H9 (cell line): ENCODE results near the gene KAT7. TPM values are rescaled to one million over a fixed set of nuclear protein-coding genes. Genes with fewer than 3 reads are reported as not detected.

Experiments used
- DNase-seq: peaks from one replicate; pipeline ENCODE4 v3.0.0-alpha.2; 2017
- H2AFZ ChIP-seq: one replicate; pipeline ENCODE4 v1.6.1; 2013; ENCODE audit warnings: mild to moderate bottlenecking, low read length, control low read depth, moderate library complexity
- H2AK5ac ChIP-seq: 2 replicates; pipeline ENCODE4 v1.6.1; 2013; ENCODE audit warnings: low read length, control low read depth, mixed read lengths; ENCODE audit not compliant: insufficient read length
- H2BK120ac ChIP-seq: one replicate; pipeline ENCODE4 v1.6.1; 2013; ENCODE audit warnings: low read depth, mild to moderate bottlenecking, low read length, control low read depth, inconsistent platforms; ENCODE audit not compliant: poor library complexity, severe bottlenecking
- H2BK12ac ChIP-seq: 2 replicates; pipeline ENCODE4 v1.6.1; 2013; ENCODE audit warnings: low read length, control low read depth, mixed read lengths, low read depth; ENCODE audit not compliant: insufficient read length
- H2BK15ac ChIP-seq: 2 replicates; pipeline ENCODE4 v1.6.1; 2013; ENCODE audit warnings: low read depth, low read length, control low read depth
- H2BK20ac ChIP-seq: one replicate; pipeline ENCODE4 v1.6.1; 2013; ENCODE audit warnings: low read depth, mild to moderate bottlenecking, low read length, control low read depth, inconsistent platforms; ENCODE audit not compliant: poor library complexity, severe bottlenecking
- H2BK5ac ChIP-seq: 2 replicates; pipeline ENCODE4 v1.6.1; 2013; ENCODE audit warnings: low read length, control low read depth, mixed read lengths; ENCODE audit not compliant: insufficient read length
- H3K14ac ChIP-seq: 2 replicates; pipeline ENCODE4 v1.6.1; 2013; ENCODE audit warnings: low read length, control low read depth; ENCODE audit not compliant: insufficient read depth
- H3K18ac ChIP-seq: 2 replicates; pipeline ENCODE4 v1.6.1; 2013; ENCODE audit warnings: low read depth, mild to moderate bottlenecking, mixed read lengths, low read length, control low read depth; ENCODE audit not compliant: insufficient read length
- H3K23ac ChIP-seq: 2 replicates; pipeline ENCODE4 v1.6.1; 2013; ENCODE audit warnings: low read length, control low read depth, mixed read lengths, low read depth; ENCODE audit not compliant: insufficient read length
- H3K23me2 ChIP-seq: 2 replicates; pipeline ENCODE4 v1.6.1; 2013; ENCODE audit warnings: low read depth, mild to moderate bottlenecking, mixed read lengths, low read length, control low read depth; ENCODE audit not compliant: insufficient read length, poor library complexity, severe bottlenecking
- H3K27ac ChIP-seq: 2 replicates; pipeline ENCODE4 v1.5.1; 2013; ENCODE audit warnings: low read length, control low read depth, mixed read lengths, low read depth; ENCODE audit not compliant: insufficient read length
- H3K27me3 ChIP-seq: 2 replicates; pipeline ENCODE4 v1.6.1; 2013; ENCODE audit warnings: low read length, control low read depth, inconsistent platforms; ENCODE audit not compliant: insufficient read depth
- H3K4ac ChIP-seq: 2 replicates; pipeline ENCODE4 v1.6.1; 2013; ENCODE audit warnings: low read depth, mild to moderate bottlenecking, control low read depth, inconsistent platforms, low read length, moderate library complexity
- H3K4me1 ChIP-seq: 2 replicates; pipeline ENCODE4 v1.6.1; 2013; ENCODE audit warnings: low read length, control low read depth, inconsistent platforms; ENCODE audit not compliant: insufficient read depth
- H3K4me2 ChIP-seq: 2 replicates; pipeline ENCODE4 v1.6.1; 2013; ENCODE audit warnings: low read length, control low read depth, mixed read lengths; ENCODE audit not compliant: insufficient read length, insufficient read depth
- H3K56ac ChIP-seq: 2 replicates; pipeline ENCODE4 v1.6.1; 2013; ENCODE audit warnings: low read depth, mild to moderate bottlenecking, mixed read lengths, low read length, control low read depth; ENCODE audit not compliant: insufficient read length
- H3K79me1 ChIP-seq: 2 replicates; pipeline ENCODE4 v1.6.1; 2013; ENCODE audit warnings: low read depth, mild to moderate bottlenecking, moderate library complexity, low read length, control low read depth, inconsistent platforms; ENCODE audit not compliant: insufficient read depth, poor library complexity, severe bottlenecking
- H3K79me2 ChIP-seq: 2 replicates; pipeline ENCODE4 v1.6.1; 2013; ENCODE audit warnings: low read length, control low read depth, inconsistent platforms; ENCODE audit not compliant: insufficient read depth
- H3K9ac ChIP-seq: 2 replicates; pipeline ENCODE4 v1.6.1; 2013; ENCODE audit warnings: low read length, control low read depth, mixed read lengths; ENCODE audit not compliant: insufficient read length; ENCODE audit errors: extremely low read depth
- H3K9me3 ChIP-seq: one replicate; pipeline ENCODE4 v1.6.1; 2013; ENCODE audit warnings: low read depth, low read length, inconsistent platforms; ENCODE audit not compliant: control insufficient read depth
- H3T11ph ChIP-seq: one replicate; pipeline ENCODE4 v1.6.1; 2013; ENCODE audit warnings: mild to moderate bottlenecking, low read length, control low read depth, inconsistent platforms
- H4K20me1 ChIP-seq: one replicate; pipeline ENCODE4 v1.6.1; 2013; ENCODE audit not compliant: control insufficient read depth, insufficient read length, insufficient read depth
- H4K5ac ChIP-seq: 2 replicates; pipeline ENCODE4 v1.6.1; 2013; ENCODE audit warnings: low read depth, mild to moderate bottlenecking, mixed read lengths, low read length, control low read depth; ENCODE audit not compliant: insufficient read length
- H4K8ac ChIP-seq: replicated peaks from 2 replicates; pipeline ENCODE4 v1.6.1; 2013; ENCODE audit warnings: low read length, control low read depth, mixed read lengths, low read depth; ENCODE audit not compliant: insufficient read length
- H4K91ac ChIP-seq: 2 replicates; pipeline ENCODE4 v1.6.1; 2013; ENCODE audit warnings: low read depth, mild to moderate bottlenecking, moderate library complexity, mixed read lengths, low read length, control low read depth; ENCODE audit not compliant: insufficient read length
- H3K27ac Mint-ChIP-seq, 3 experiments: 2 replicates in 2 of 3; 3 replicates in 1 of 3; pipeline ENCODE4 v1.8.0; 2020 to 2021; ENCODE audit warnings: mixed read lengths in 3 of 3, mild to moderate bottlenecking in 1 of 3, moderate library complexity in 1 of 3
- H3K27me3 Mint-ChIP-seq: 2 replicates; pipeline ENCODE4 v1.8.0; 2021; ENCODE audit warnings: low read depth, mild to moderate bottlenecking, moderate library complexity, mixed read lengths
- H3K36me3 Mint-ChIP-seq, 3 experiments: 2 replicates in 2 of 3; 3 replicates in 1 of 3; pipeline ENCODE4 v1.8.0; 2020 to 2021; ENCODE audit warnings: low read depth in 3 of 3, mixed read lengths in 3 of 3; ENCODE audit not compliant: insufficient read depth in 1 of 3
- H3K4me1 Mint-ChIP-seq, 2 experiments: 2 replicates each; pipeline ENCODE4 v1.8.0; 2020; ENCODE audit warnings: mixed read lengths in 2 of 2
- H3K4me3 Mint-ChIP-seq, 2 experiments: 2 replicates in 1 of 2; 3 replicates in 1 of 2; pipeline ENCODE4 v1.8.0; 2020 to 2021; ENCODE audit warnings: mild to moderate bottlenecking in 2 of 2, mixed read lengths in 2 of 2, moderate library complexity in 1 of 2
- H3K9me3 Mint-ChIP-seq, 2 experiments: 2 replicates in 1 of 2; 3 replicates in 1 of 2; pipeline ENCODE4 v1.8.0; 2020; ENCODE audit warnings: mild to moderate bottlenecking in 2 of 2, mixed read lengths in 2 of 2, moderate library complexity in 1 of 2
- CTCF ChIP-seq: fragments of 200-600 bp; sonication (generic); conservative IDR thresholded peaks from 3 replicates; pipeline ENCODE4 v1.8.0; 2021; ENCODE audit warnings: antibody characterized with exemption, mild to moderate bottlenecking
- WGBS: extraction: QIAGEN DNeasy Blood & Tissue Kit; methylation state at CpG from one replicate; pipeline ENCODE4 v1.1.7; 2013; ENCODE audit warnings: missing lambda C conversion rate, low lambda C conversion rate, mixed read lengths; ENCODE audit not compliant: insufficient read length; ENCODE audit errors: extremely low coverage; 5-methylcytosine and 5-hydroxymethylcytosine counted together
- total RNA-seq: library from RNA; stranded (reverse); gene quantifications from 2 replicates; pipeline ENCODE4 v1.2.1, GENCODE V29; 2021

Gene KAT7
- total RNA-seq, 1 experiment from 2014 or later = 93.1 TPM

GRCh38 chr17:49821916-49822315 lies 33.4 kb downstream of the KAT7 start:
- H3K4me2 ChIP-seq = no peak overlapping the region
- TF ChIP-seq CTCF = no peak
- H2AK5ac ChIP-seq = no peak overlapping the region
- DNase-seq = no peak
- H3K36me3 Mint-ChIP-seq = peaks cover 66 to 93% (median 84%) of the 10 kb centered on the region in 3 experiments; a peak in 6 of 7 replicates
- peaks cover 7% of the 10 kb centered on the region; the same call in 1 of the 2 replicates for H3K4me1 ChIP-seq
- H3K4me1 Mint-ChIP-seq = peaks cover 55 to 56% of the 10 kb centered on the region in 2 experiments
- no peaks in the 10 kb centered on the region for H3K9me3 Mint-ChIP-seq
- no peak overlapping the region for H2BK15ac ChIP-seq
- no peak overlapping the region for H2BK5ac ChIP-seq
- no CpG with 5 or more reads among the region's 1 CpG for WGBS
- H3K79me1 ChIP-seq = peaks cover 5% of the 10 kb centered on the region
- no peak overlapping the region for H3K56ac ChIP-seq
- no peak overlapping the region for H2AFZ ChIP-seq
- no peak overlapping the region for H4K91ac ChIP-seq
- H3K9me3 ChIP-seq = no peaks in the 10 kb centered on the region
- H2BK20ac ChIP-seq = no peak overlapping the region
- H2BK12ac ChIP-seq = no peak overlapping the region
- H3K4me3 Mint-ChIP-seq = no peak overlapping the region
- H4K8ac ChIP-seq = no peak overlapping the region
- H3K9ac ChIP-seq = no peak overlapping the region
- no peak overlapping the region for H3K18ac ChIP-seq
- no peaks in the 10 kb centered on the region for H3K27me3 Mint-ChIP-seq
- H3K23ac ChIP-seq = no peak overlapping the region
- H3K79me2 ChIP-seq = peaks cover 7% of the 10 kb centered on the region; the same call in 1 of the 2 replicates
- H3K4ac ChIP-seq = no peak overlapping the region
- H3K27me3 ChIP-seq = no peaks in the 10 kb centered on the region
- no peaks in the 10 kb centered on the region for H3K23me2 ChIP-seq
- H3K27ac Mint-ChIP-seq = no peak overlapping the region
- H3K14ac ChIP-seq = no peak overlapping the region
- no peaks in the 10 kb centered on the region for H4K20me1 ChIP-seq
- no peak overlapping the region for H3K27ac ChIP-seq
- no peak overlapping the region for H4K5ac ChIP-seq
- H2BK120ac ChIP-seq = no peak overlapping the region
- no peak overlapping the region for H3T11ph ChIP-seq
